HT-29 (cell line): ENCODE data around the gene CMIP. TPM values are rescaled to one million over a fixed set of nuclear protein-coding genes. Genes with fewer than 3 reads are reported as not detected.
"Not testable (repeated sequence)": the region's sequence is repeated elsewhere in the genome, so short reads cannot be mapped to it uniquely, and the experiment has no call there.

Source experiments
- DNase-seq: peaks from one replicate; pipeline ENCODE4 v3.0.0-alpha.2; 2015; ENCODE audit warnings: low spot score
- small RNA-seq: library from RNA; depleted of rRNA; stranded (forward); fragments of <200 nt; gene quantifications from one replicate; pipeline ENCODE3, GENCODE V24; 2014
- total RNA-seq: library from RNA; depleted of rRNA; stranded (reverse); fragments of >200 nt; shearing (Covaris generic); gene quantifications from 2 replicates; pipeline ENCODE4 v1.2.3, GENCODE V29; 2014; rRNA removed

The CMIP gene
- total RNA-seq, 1 experiment from 2014 or later, result 24.7 TPM

- DNase-seq, result no peak
Observed at GRCh38 chr16:81738783-81739496, 294.3 kb downstream of the CMIP start.

- no peak for DNase-seq
Observed at GRCh38 chr16:81739503-81739902, 294.9 kb downstream of the CMIP start.

- DNase-seq, result no peak
Observed at GRCh38 chr16:81740169-81740568, 295.6 kb downstream of the CMIP start.

GRCh38 chr16:81741430-81741770 is 296.8 kb downstream of the CMIP start:
- DNase-seq, result not testable (repeated sequence)

- DNase-seq, result no peak
Observed at GRCh38 chr16:81744385-81744784, 299.8 kb downstream of the CMIP start.

- no peak for DNase-seq
Observed at GRCh38 chr16:81744911-81745310, 300.3 kb downstream of the CMIP start.

GRCh38 chr16:81745704-81746558 is 301.3 kb downstream of the CMIP start:
- DNase-seq, result peak; percentile 60

GRCh38 chr16:81746566-81746965 is 302.0 kb downstream of the CMIP start:
- no peak for DNase-seq

- DNase-seq, result no peak
Observed at GRCh38 chr16:81748476-81749198, 304.0 kb downstream of the CMIP start.

GRCh38 chr16:81752225-81752875 is 307.7 kb downstream of the CMIP start:
- DNase-seq, result peak; percentile 47

GRCh38 chr16:81752876-81753227 is 308.2 kb downstream of the CMIP start:
- no peak for DNase-seq

GRCh38 chr16:81754858-81755257 is 310.2 kb downstream of the CMIP start:
- no peak for DNase-seq

GRCh38 chr16:81755915-81756614 is 311.5 kb downstream of the CMIP start:
- no peak for DNase-seq

GRCh38 chr16:81756615-81757356 is 312.2 kb downstream of the CMIP start:
- DNase-seq, result no peak

GRCh38 chr16:81758376-81758775 is 313.8 kb downstream of the CMIP start:
- peak; percentile 25 for DNase-seq

Small RNA genes lying within 50 kb of the gene (small RNA-seq; reads per million reads assigned to genes)
- gene MIR6504 (not detected), gene MIR7854 (not detected)

Other genes starting within 250 kb of the CMIP start
- 0.60 and 0.79 TPM in 2 replicates for gene BCO1, start 206.1 kb upstream of the CMIP start, total RNA-seq
- gene GAN, start 129.8 kb upstream of the CMIP start, total RNA-seq, result 7.4 and 20.1 TPM in 2 replicates